ENCODE data around the gene DIO3. TPM values are rescaled to one million over a fixed set of nuclear protein-coding genes. Genes with fewer than 3 reads are reported as not detected.
A peak's percentile ranks its signal among the peaks of the same experiment; 100 is the strongest.

DIO3 gene
- polyA plus RNA-seq (2013, experiment 1 of 2): 1.6 TPM
- 1.6 TPM for polyA plus RNA-seq (2013, experiment 2 of 2)

GRCh38 chr14:101561145-101561896, at the start of gene DIO3:
Gene DIO3, plus strand, starts transcription at chr14:101561495.
- peak; percentile 94 for DNase-seq
- Histone ChIP-seq H3K4me2 (ENCODE audit: low read length) (peak within 1 kb of the TSS; percentile 25), H2BK120ac (ENCODE audit: low read depth, low read length) (no peak within 1 kb of the TSS), H2BK5ac (ENCODE audit: low read length) (no peak within 1 kb of the TSS), H3K36me3 (ENCODE audit: control insufficient read depth, insufficient read depth, low read length) (no peaks in the 10 kb centered on the region), H2BK15ac (replicated peaks; ENCODE audit: low read depth) (no peak within 1 kb of the TSS), H3K9ac (ENCODE audit: low read length) (peak within 1 kb of the TSS; percentile 49), H3K56ac (ENCODE audit: low read length) (peak within 1 kb of the TSS; percentile 67), H3K4ac (ENCODE audit: low read depth, low read length) (no peak within 1 kb of the TSS), H3K27ac (ENCODE audit: low read depth, low read length) (no peak within 1 kb of the TSS), H4K5ac (ENCODE audit: low read length) (no peak within 1 kb of the TSS), H3K27me3 (ENCODE audit: insufficient read depth, low read length, poor library complexity) (peaks cover 46% of the 10 kb centered on the region), H4K8ac (ENCODE audit: low read depth, low read length) (no peak within 1 kb of the TSS), H3K4me3 (ENCODE audit: low read length) (peak within 1 kb of the TSS; percentile 8), H3K4me1 (ENCODE audit: control insufficient read depth, low read depth, low read length) (no peaks in the 10 kb centered on the region), H3K79me1 (ENCODE audit: low read length) (no peaks in the 10 kb centered on the region), H3K23ac (ENCODE audit: low read length) (no peak within 1 kb of the TSS), H3K79me2 (ENCODE audit: control insufficient read depth, insufficient read depth, low read length) (no peaks in the 10 kb centered on the region), H2AK5ac (ENCODE audit: low read length) (no peak within 1 kb of the TSS), H3K18ac (ENCODE audit: low read length) (peak within 1 kb of the TSS; percentile 33)
- no CpG with 5 or more reads among the region's 73 CpGs for WGBS (ENCODE audit: extremely low coverage, insufficient coverage, low lambda C conversion rate)

GRCh38 chr14:101511620-101512375, 49.5 kb upstream of the DIO3 start:
- no peak overlapping the region for H4K8ac ChIP-seq (ENCODE audit: low read depth, low read length)
- no peak overlapping the region for H3K4me2 ChIP-seq (ENCODE audit: low read length)
- no peak overlapping the region for H2BK5ac ChIP-seq (ENCODE audit: low read length)
- no CpG with 5 or more reads among the region's 20 CpGs for WGBS (ENCODE audit: extremely low coverage, insufficient coverage, low lambda C conversion rate)
- H3K9ac ChIP-seq (ENCODE audit: low read length): no peak overlapping the region
- H3K27ac ChIP-seq (ENCODE audit: low read depth, low read length): no peak overlapping the region
- H3K23ac ChIP-seq (ENCODE audit: low read length): no peak overlapping the region
- H2AK5ac ChIP-seq (ENCODE audit: low read length): no peak overlapping the region
- no peaks in the 10 kb centered on the region for H3K36me3 ChIP-seq (ENCODE audit: control insufficient read depth, insufficient read depth, low read length)
- DNase-seq: no peak
- no peak overlapping the region for H3K56ac ChIP-seq (ENCODE audit: low read length)
- H3K4ac ChIP-seq (ENCODE audit: low read depth, low read length): no peak overlapping the region
- H4K5ac ChIP-seq (ENCODE audit: low read length): no peak overlapping the region
- H3K79me1 ChIP-seq (ENCODE audit: low read length): no peaks in the 10 kb centered on the region
- H3K79me2 ChIP-seq (ENCODE audit: control insufficient read depth, insufficient read depth, low read length): no peaks in the 10 kb centered on the region
- no peak overlapping the region for H3K4me3 ChIP-seq (ENCODE audit: low read length)
- no peaks in the 10 kb centered on the region for H3K27me3 ChIP-seq (ENCODE audit: insufficient read depth, low read length, poor library complexity)
- H2BK15ac ChIP-seq (replicated peaks; ENCODE audit: low read depth): no peak overlapping the region
- no peak overlapping the region for H2BK120ac ChIP-seq (ENCODE audit: low read depth, low read length)
- no peaks in the 10 kb centered on the region for H3K4me1 ChIP-seq (ENCODE audit: control insufficient read depth, low read depth, low read length)
- no peak overlapping the region for H3K18ac ChIP-seq (ENCODE audit: low read length)

GRCh38 chr14:101512376-101512695, 49.0 kb upstream of the DIO3 start:
- Histone ChIP-seq H3K4me3 (ENCODE audit: low read length) (no peak overlapping the region), H3K79me1 (ENCODE audit: low read length) (no peaks in the 10 kb centered on the region), H3K79me2 (ENCODE audit: control insufficient read depth, insufficient read depth, low read length) (no peaks in the 10 kb centered on the region), H2BK15ac (replicated peaks; ENCODE audit: low read depth) (no peak overlapping the region), H3K18ac (ENCODE audit: low read length) (no peak overlapping the region), H3K27me3 (ENCODE audit: insufficient read depth, low read length, poor library complexity) (no peaks in the 10 kb centered on the region), H3K56ac (ENCODE audit: low read length) (no peak overlapping the region), H3K4me1 (ENCODE audit: control insufficient read depth, low read depth, low read length) (no peaks in the 10 kb centered on the region), H2BK5ac (ENCODE audit: low read length) (no peak overlapping the region), H3K36me3 (ENCODE audit: control insufficient read depth, insufficient read depth, low read length) (no peaks in the 10 kb centered on the region), H4K5ac (ENCODE audit: low read length) (no peak overlapping the region), H3K23ac (ENCODE audit: low read length) (no peak overlapping the region), H4K8ac (ENCODE audit: low read depth, low read length) (no peak overlapping the region), H3K4ac (ENCODE audit: low read depth, low read length) (no peak overlapping the region), H3K4me2 (ENCODE audit: low read length) (no peak overlapping the region), H2AK5ac (ENCODE audit: low read length) (no peak overlapping the region), H2BK120ac (ENCODE audit: low read depth, low read length) (no peak overlapping the region), H3K9ac (ENCODE audit: low read length) (no peak overlapping the region), H3K27ac (ENCODE audit: low read depth, low read length) (no peak overlapping the region)
- no peak for DNase-seq
- WGBS (ENCODE audit: extremely low coverage, insufficient coverage, low lambda C conversion rate): no CpG with 5 or more reads among the region's 9 CpGs

- Histone ChIP-seq H3K4me3 (ENCODE audit: low read length) (no peak overlapping the region), H4K5ac (ENCODE audit: low read length) (no peak overlapping the region), H3K4me2 (ENCODE audit: low read length) (no peak overlapping the region), H3K27me3 (ENCODE audit: insufficient read depth, low read length, poor library complexity) (no peaks in the 10 kb centered on the region), H3K9ac (ENCODE audit: low read length) (no peak overlapping the region), H4K8ac (ENCODE audit: low read depth, low read length) (no peak overlapping the region), H3K18ac (ENCODE audit: low read length) (no peak overlapping the region), H2BK5ac (ENCODE audit: low read length) (no peak overlapping the region), H3K4me1 (ENCODE audit: control insufficient read depth, low read depth, low read length) (no peaks in the 10 kb centered on the region), H3K27ac (ENCODE audit: low read depth, low read length) (no peak overlapping the region), H3K56ac (ENCODE audit: low read length) (no peak overlapping the region), H3K4ac (ENCODE audit: low read depth, low read length) (no peak overlapping the region), H3K36me3 (ENCODE audit: control insufficient read depth, insufficient read depth, low read length) (no peaks in the 10 kb centered on the region), H3K23ac (ENCODE audit: low read length) (no peak overlapping the region), H3K79me2 (ENCODE audit: control insufficient read depth, insufficient read depth, low read length) (no peaks in the 10 kb centered on the region), H2AK5ac (ENCODE audit: low read length) (no peak overlapping the region), H2BK120ac (ENCODE audit: low read depth, low read length) (no peak overlapping the region), H3K79me1 (ENCODE audit: low read length) (no peaks in the 10 kb centered on the region), H2BK15ac (replicated peaks; ENCODE audit: low read depth) (no peak overlapping the region)
- no peak for DNase-seq
- no CpG with 5 or more reads among the region's 5 CpGs for WGBS (ENCODE audit: extremely low coverage, insufficient coverage, low lambda C conversion rate)
These were observed 47.2 kb upstream of the DIO3 start for GRCh38 chr14:101514136-101514535.

GRCh38 chr14:101516401-101516800, 44.9 kb upstream of the DIO3 start:
- Histone ChIP-seq H3K79me2 (ENCODE audit: control insufficient read depth, insufficient read depth, low read length) (no peaks in the 10 kb centered on the region), H3K4ac (ENCODE audit: low read depth, low read length) (no peak overlapping the region), H2AK5ac (ENCODE audit: low read length) (no peak overlapping the region), H4K8ac (ENCODE audit: low read depth, low read length) (no peak overlapping the region), H3K27me3 (ENCODE audit: insufficient read depth, low read length, poor library complexity) (no peaks in the 10 kb centered on the region), H2BK15ac (replicated peaks; ENCODE audit: low read depth) (no peak overlapping the region), H3K4me1 (ENCODE audit: control insufficient read depth, low read depth, low read length) (no peaks in the 10 kb centered on the region), H3K56ac (ENCODE audit: low read length) (no peak overlapping the region), H4K5ac (ENCODE audit: low read length) (no peak overlapping the region), H3K4me2 (ENCODE audit: low read length) (no peak overlapping the region), H3K27ac (ENCODE audit: low read depth, low read length) (no peak overlapping the region), H3K9ac (ENCODE audit: low read length) (no peak overlapping the region), H3K4me3 (ENCODE audit: low read length) (no peak overlapping the region), H3K36me3 (ENCODE audit: control insufficient read depth, insufficient read depth, low read length) (no peaks in the 10 kb centered on the region), H2BK5ac (ENCODE audit: low read length) (no peak overlapping the region), H3K18ac (ENCODE audit: low read length) (no peak overlapping the region), H3K79me1 (ENCODE audit: low read length) (no peaks in the 10 kb centered on the region), H3K23ac (ENCODE audit: low read length) (no peak overlapping the region), H2BK120ac (ENCODE audit: low read depth, low read length) (no peak overlapping the region)
- WGBS (ENCODE audit: extremely low coverage, insufficient coverage, low lambda C conversion rate): no CpG with 5 or more reads among the region's 9 CpGs
- no peak for DNase-seq

All from mesendoderm (in vitro differentiated cells).